NCI-H446 (cell line): ENCODE results near the gene SIRPB1.
"Not testable (repeated sequence)": the region's sequence is repeated elsewhere in the genome, so short reads cannot be mapped to it uniquely, and the experiment has no call there.

Source experiments
- DNase-seq, 2 experiments: peaks; one replicate each; lab custom pipeline; 2025; lab: John Stamatoyannopoulos, UW

The SIRPB1 gene

GRCh38 chr20:1595333-1595732, 24.5 kb downstream of the SIRPB1 start:
- no peak for DNase-seq

GRCh38 chr20:1588533-1589460, 31.0 kb downstream of the SIRPB1 start:
- no peak for DNase-seq

DNA sequence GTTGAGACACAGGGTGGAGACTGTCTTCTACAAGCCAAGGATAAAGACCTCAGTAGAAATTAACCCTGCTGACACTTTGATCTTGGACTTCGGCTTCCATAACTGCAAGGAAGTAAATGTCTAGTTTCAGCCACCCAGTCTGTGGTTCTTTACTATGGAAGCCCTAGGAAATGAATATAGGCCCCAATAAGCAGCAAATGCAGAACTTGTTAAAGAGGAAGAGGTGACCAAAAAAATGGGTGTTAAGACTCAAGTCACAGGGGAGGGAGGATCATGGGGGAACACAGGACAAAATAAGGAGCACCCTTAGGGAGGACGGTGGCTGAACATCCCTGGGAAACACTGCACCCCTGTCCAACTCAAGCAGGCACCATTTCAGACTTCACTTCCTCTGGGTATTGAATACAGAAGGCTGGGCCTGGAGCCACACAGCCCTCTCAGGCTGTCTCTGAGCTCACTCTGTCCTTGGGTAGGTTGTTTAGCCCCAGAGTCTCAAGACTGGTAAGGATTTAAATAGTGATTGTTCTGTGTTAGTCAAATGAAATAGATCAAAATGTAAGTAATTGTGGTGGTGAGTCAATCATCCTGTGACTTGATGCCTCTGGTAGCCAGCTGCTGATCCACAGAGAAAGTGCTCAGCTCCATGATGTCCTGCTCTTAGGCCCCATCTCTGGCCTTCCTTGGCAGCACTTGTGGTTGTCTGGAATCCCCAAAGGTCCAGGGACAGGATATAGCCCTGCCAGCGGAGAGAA, 31.9 kb downstream of the SIRPB1 start:
- DNase-seq, result no peak

GRCh38 chr20:1579488-1579887, 40.3 kb downstream of the SIRPB1 start:
- DNase-seq, result no peak

- DNase-seq, result no peak
Observed at GRCh38 chr20:1577906-1578305, 41.9 kb downstream of the SIRPB1 start.

- not testable (repeated sequence) for DNase-seq
Observed at GRCh38 chr20:1577313-1577712, 42.5 kb downstream of the SIRPB1 start.

GRCh38 chr20:1576641-1577040, 43.2 kb downstream of the SIRPB1 start:
- DNase-seq, result no peak

DNA sequence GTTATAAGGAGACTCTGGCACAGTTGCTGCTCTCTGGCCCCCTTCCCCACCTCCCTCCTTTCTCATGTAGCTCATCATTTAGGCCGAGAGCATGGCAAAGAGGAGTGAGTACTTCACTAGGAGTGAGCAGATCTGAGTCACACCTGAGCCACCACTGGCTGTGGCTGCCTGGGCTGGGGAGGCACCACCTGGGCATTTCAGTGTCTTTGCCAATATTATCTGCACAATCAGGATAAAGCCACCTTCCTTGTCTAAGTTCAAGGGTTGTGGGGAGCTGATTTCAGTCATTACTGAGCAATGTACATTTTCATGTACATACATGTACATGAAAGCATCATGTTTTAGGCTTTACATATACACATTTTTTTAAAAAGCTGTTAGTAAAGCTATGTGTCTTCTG, 43.8 kb downstream of the SIRPB1 start:
- not testable (repeated sequence) for DNase-seq

- DNase-seq, result not testable (repeated sequence)
Observed at GRCh38 chr20:1571583-1571982, 48.2 kb downstream of the SIRPB1 start.
